ENCODE measurements around the gene NFATC4. TPM values are rescaled to one million over a fixed set of nuclear protein-coding genes. Genes with fewer than 3 reads are reported as not detected.

The NFATC4 gene
- total and polyA plus RNA-seq, 2 experiments from 2014 or later: 20.9 to 26.6 TPM

- TF ChIP-seq ETS1 (IDR thresholded peaks at IDR 0.05): no peak
- no peak for TF ChIP-seq ZNF331 (CRISPR knock-in tag; IDR thresholded peaks at IDR 0.05; ENCODE audit: low read depth)
- no peak for TF ChIP-seq CREB1 (CRISPR knock-in tag; IDR thresholded peaks at IDR 0.05; ENCODE audit: low read depth)
- TF ChIP-seq STAT1 (IDR thresholded peaks at IDR 0.05; ENCODE audit: unreplicated experiment): no peak
- no peak for TF ChIP-seq CTCF (conservative IDR thresholded peaks at IDR 0.05; ENCODE audit: low read depth in 2 of 2)
- no peak for TF ChIP-seq POLR2AphosphoS5 (IDR thresholded peaks at IDR 0.05; ENCODE audit: low read depth)
- no peak for TF ChIP-seq EZH2 (IDR thresholded peaks at IDR 0.05; ENCODE audit: low read depth, unreplicated experiment)
- TF ChIP-seq JUNB (IDR thresholded peaks at IDR 0.05; ENCODE audit: unreplicated experiment): no peak
- TF ChIP-seq REST (IDR thresholded peaks at IDR 0.05; ENCODE audit: unreplicated experiment): no peak
Observed at GRCh38 chr14:24369463-24369862, 1.5 kb downstream of the NFATC4 start (continued).

GRCh38 chr14:24369907-24370687 lies 2.1 kb downstream of the NFATC4 start:
- Histone ChIP-seq H3K4me2 (peak overlapping the region; percentile 99; the same call in 1 of the 2 replicates), H3K27ac (ENCODE audit: low read depth) (no peak overlapping the region), H3K4me3 (no peak overlapping the region), H3K4me1 (ENCODE audit: insufficient read depth) (peaks cover 13% of the 10 kb centered on the region; the same call in 1 of the 2 replicates), H3F3A (replicated peaks; ENCODE audit: low read depth) (0 out of 2 replicates have a peak, but pooled peaks cover 4% of the 10 kb centered on the region), H2AFZ (no peak overlapping the region), H3K27me3 (ENCODE audit: insufficient read depth) (peaks cover 9% of the 10 kb centered on the region; the same call in 1 of the 2 replicates), H3K36me3 (ENCODE audit: insufficient read depth) (no peaks in the 10 kb centered on the region), H3K9me2 (ENCODE audit: insufficient read depth) (peaks cover 4% of the 10 kb centered on the region; the same call in 1 of the 2 replicates), H4K20me1 (replicated peaks; ENCODE audit: insufficient read depth) (no peaks in the 10 kb centered on the region), H3K79me2 (replicated peaks; ENCODE audit: insufficient read depth) (no peaks in the 10 kb centered on the region)
- H3K27me3 Mint-ChIP-seq (ENCODE audit: insufficient read depth, low read depth, poor library complexity): peaks cover 20% of the 10 kb centered on the region
- H3K36me3 Mint-ChIP-seq (ENCODE audit: low read depth): peaks cover 14% of the 10 kb centered on the region
- DNase-seq (ENCODE audit: low spot score): no peak
- no peaks in the 10 kb centered on the region; the same call in 2 of the 3 replicates for H3K9me3 Mint-ChIP-seq
- ATAC-seq: no peak
- H3K27ac Mint-ChIP-seq: no peak overlapping the region
- no peak overlapping the region for H3K4me3 Mint-ChIP-seq
- H3K4me1 Mint-ChIP-seq: peaks cover 21% of the 10 kb centered on the region
- TF ChIP-seq JUNB (IDR thresholded peaks at IDR 0.05; ENCODE audit: unreplicated experiment) (no peak), STAT1 (IDR thresholded peaks at IDR 0.05; ENCODE audit: unreplicated experiment) (no peak), ZNF462 (CRISPR knock-in tag; IDR thresholded peaks at IDR 0.05) (no peak)

Data from GM23338 (cell line).